ENCODE data around the gene HDDC2.

Gene HDDC2

DNA sequence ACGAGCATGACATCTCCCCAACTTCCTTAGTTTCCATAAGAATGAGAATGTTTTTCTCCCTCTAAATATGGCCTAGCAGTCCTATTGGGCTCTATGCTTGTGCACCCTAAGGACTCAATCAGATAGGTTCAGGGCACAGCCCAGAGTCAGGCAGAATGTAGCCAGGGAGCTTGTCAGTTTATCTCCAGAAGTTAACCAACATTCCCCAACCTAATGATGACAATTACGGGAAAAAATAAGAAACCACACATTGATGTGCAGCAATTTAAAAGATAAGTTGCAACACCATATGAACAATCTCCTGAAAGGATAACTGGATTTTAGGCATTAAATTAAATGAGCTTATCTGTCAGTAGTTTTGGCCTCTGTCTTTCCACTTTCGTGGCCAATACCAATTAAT lies 71.1 kb downstream of the HDDC2 start:
- intact Hi-C loops (cut with DNase I; ENCODE audit: low total_unique reads): no loop called here
- H3K27me3 ChIP-seq: no peaks in the 10 kb centered on the region
- DNase-seq: no peak
- H3K36me3 ChIP-seq: no peaks in the 10 kb centered on the region
- no peak overlapping the region for H3K4me3 ChIP-seq
- no peaks in the 10 kb centered on the region for H3K9me3 ChIP-seq
- TF ChIP-seq, protein P1, sequence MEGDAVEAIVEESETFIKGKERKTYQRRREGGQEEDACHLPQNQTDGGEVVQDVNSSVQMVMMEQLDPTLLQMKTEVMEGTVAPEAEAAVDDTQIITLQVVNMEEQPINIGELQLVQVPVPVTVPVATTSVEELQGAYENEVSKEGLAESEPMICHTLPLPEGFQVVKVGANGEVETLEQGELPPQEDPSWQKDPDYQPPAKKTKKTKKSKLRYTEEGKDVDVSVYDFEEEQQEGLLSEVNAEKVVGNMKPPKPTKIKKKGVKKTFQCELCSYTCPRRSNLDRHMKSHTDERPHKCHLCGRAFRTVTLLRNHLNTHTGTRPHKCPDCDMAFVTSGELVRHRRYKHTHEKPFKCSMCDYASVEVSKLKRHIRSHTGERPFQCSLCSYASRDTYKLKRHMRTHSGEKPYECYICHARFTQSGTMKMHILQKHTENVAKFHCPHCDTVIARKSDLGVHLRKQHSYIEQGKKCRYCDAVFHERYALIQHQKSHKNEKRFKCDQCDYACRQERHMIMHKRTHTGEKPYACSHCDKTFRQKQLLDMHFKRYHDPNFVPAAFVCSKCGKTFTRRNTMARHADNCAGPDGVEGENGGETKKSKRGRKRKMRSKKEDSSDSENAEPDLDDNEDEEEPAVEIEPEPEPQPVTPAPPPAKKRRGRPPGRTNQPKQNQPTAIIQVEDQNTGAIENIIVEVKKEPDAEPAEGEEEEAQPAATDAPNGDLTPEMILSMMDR (IDR thresholded peaks at IDR 0.05): no peak
- peaks cover 0 to 46% (median 15%) of the 10 kb centered on the region in 4 donors for H3K4me1 ChIP-seq
- no peak overlapping the region for H3K27ac ChIP-seq

DNA sequence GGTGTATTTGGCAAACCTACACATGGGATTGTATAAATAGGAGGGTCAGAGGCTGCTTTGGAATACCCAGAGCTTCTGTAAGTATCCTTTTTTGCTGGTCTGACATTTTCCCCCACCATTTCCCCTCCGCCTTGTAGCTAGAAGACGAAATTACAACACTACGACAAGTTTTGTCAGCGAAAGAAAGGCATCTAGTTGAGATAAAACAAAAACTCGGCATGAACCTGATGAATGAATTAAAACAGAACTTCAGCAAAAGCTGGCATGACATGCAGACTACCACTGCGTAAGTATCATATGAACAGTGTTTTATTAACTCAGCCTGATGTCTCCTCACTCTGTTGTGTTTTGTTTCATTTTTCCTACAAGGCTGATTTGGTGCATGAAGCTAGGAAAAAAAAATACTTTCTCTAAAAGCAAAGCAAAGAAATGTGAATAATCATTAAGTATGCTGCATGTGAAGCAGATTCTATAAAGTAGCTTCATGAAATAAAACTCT lies 72.7 kb downstream of the HDDC2 start:
- Histone ChIP-seq H3K27ac (peak overlapping the region in 1 of 2 donors; percentile 19), H3K4me3 (peak overlapping the region; percentile 1 to 27), H3K27me3 (no peaks in the 10 kb centered on the region), H3K36me3 (no peaks in the 10 kb centered on the region), H3K4me1 (peaks cover 0 to 58% (median 21%) of the 10 kb centered on the region in 4 donors), H3K9me3 (no peaks in the 10 kb centered on the region)
- no peak for DNase-seq
- TF ChIP-seq, protein P1 (IDR thresholded peaks at IDR 0.05): no peak
- intact Hi-C loops (cut with DNase I; ENCODE audit: low total_unique reads): no loop called here

DNA sequence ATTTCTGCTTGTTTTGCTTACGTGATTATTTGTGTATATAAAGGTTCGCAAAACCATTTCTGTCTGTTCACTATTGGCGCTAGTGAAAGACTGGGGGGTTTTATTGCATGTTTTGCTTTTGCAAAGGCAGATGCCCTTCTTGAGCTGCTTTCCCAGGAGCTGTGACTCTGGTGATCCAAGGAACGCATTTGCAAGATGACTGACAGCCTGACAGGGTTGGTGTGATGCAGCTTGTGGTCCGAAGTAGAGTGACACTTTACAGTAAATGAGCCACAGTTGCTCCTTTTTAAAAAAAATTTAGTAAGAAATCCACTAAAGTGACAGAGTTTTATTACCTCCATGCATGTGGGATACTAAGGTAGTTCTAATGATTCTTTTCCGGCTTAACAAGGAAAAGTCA lies 74.5 kb downstream of the HDDC2 start:
- Histone ChIP-seq H3K27ac (no peak overlapping the region), H3K9me3 (no peaks in the 10 kb centered on the region), H3K36me3 (no peaks in the 10 kb centered on the region), H3K4me1 (peaks cover 0 to 59% (median 25%) of the 10 kb centered on the region in 4 donors), H3K4me3 (no peak overlapping the region), H3K27me3 (no peaks in the 10 kb centered on the region)
- TF ChIP-seq, protein P1 (IDR thresholded peaks at IDR 0.05): no peak
- intact Hi-C loops (cut with DNase I; ENCODE audit: low total_unique reads): no loop called here
- DNase-seq: no peak
